H9 (cell line): ENCODE data around the gene HEG1. TPM values are rescaled to one million over a fixed set of nuclear protein-coding genes. Genes with fewer than 3 reads are reported as not detected.

Experiments
- DNase-seq: peaks from one replicate; pipeline ENCODE4 v3.0.0-alpha.2; 2017
- H2AFZ ChIP-seq: one replicate; pipeline ENCODE4 v1.6.1; 2013; ENCODE audit warnings: mild to moderate bottlenecking, low read length, control low read depth, moderate library complexity
- H2AK5ac ChIP-seq: 2 replicates; pipeline ENCODE4 v1.6.1; 2013; ENCODE audit warnings: low read length, control low read depth, mixed read lengths; ENCODE audit not compliant: insufficient read length
- H2BK120ac ChIP-seq: one replicate; pipeline ENCODE4 v1.6.1; 2013; ENCODE audit warnings: low read depth, mild to moderate bottlenecking, low read length, control low read depth, inconsistent platforms; ENCODE audit not compliant: poor library complexity, severe bottlenecking
- H2BK12ac ChIP-seq: 2 replicates; pipeline ENCODE4 v1.6.1; 2013; ENCODE audit warnings: low read length, control low read depth, mixed read lengths, low read depth; ENCODE audit not compliant: insufficient read length
- H2BK15ac ChIP-seq: 2 replicates; pipeline ENCODE4 v1.6.1; 2013; ENCODE audit warnings: low read depth, low read length, control low read depth
- H2BK20ac ChIP-seq: one replicate; pipeline ENCODE4 v1.6.1; 2013; ENCODE audit warnings: low read depth, mild to moderate bottlenecking, low read length, control low read depth, inconsistent platforms; ENCODE audit not compliant: poor library complexity, severe bottlenecking
- H2BK5ac ChIP-seq: 2 replicates; pipeline ENCODE4 v1.6.1; 2013; ENCODE audit warnings: low read length, control low read depth, mixed read lengths; ENCODE audit not compliant: insufficient read length
- H3K14ac ChIP-seq: 2 replicates; pipeline ENCODE4 v1.6.1; 2013; ENCODE audit warnings: low read length, control low read depth; ENCODE audit not compliant: insufficient read depth
- H3K18ac ChIP-seq: 2 replicates; pipeline ENCODE4 v1.6.1; 2013; ENCODE audit warnings: low read depth, mild to moderate bottlenecking, mixed read lengths, low read length, control low read depth; ENCODE audit not compliant: insufficient read length
- H3K23ac ChIP-seq: 2 replicates; pipeline ENCODE4 v1.6.1; 2013; ENCODE audit warnings: low read length, control low read depth, mixed read lengths, low read depth; ENCODE audit not compliant: insufficient read length
- H3K23me2 ChIP-seq: 2 replicates; pipeline ENCODE4 v1.6.1; 2013; ENCODE audit warnings: low read depth, mild to moderate bottlenecking, mixed read lengths, low read length, control low read depth; ENCODE audit not compliant: insufficient read length, poor library complexity, severe bottlenecking
- H3K27ac ChIP-seq: 2 replicates; pipeline ENCODE4 v1.5.1; 2013; ENCODE audit warnings: low read length, control low read depth, mixed read lengths, low read depth; ENCODE audit not compliant: insufficient read length
- H3K27me3 ChIP-seq: 2 replicates; pipeline ENCODE4 v1.6.1; 2013; ENCODE audit warnings: low read length, control low read depth, inconsistent platforms; ENCODE audit not compliant: insufficient read depth
- H3K4ac ChIP-seq: 2 replicates; pipeline ENCODE4 v1.6.1; 2013; ENCODE audit warnings: low read depth, mild to moderate bottlenecking, control low read depth, inconsistent platforms, low read length, moderate library complexity
- H3K4me1 ChIP-seq: 2 replicates; pipeline ENCODE4 v1.6.1; 2013; ENCODE audit warnings: low read length, control low read depth, inconsistent platforms; ENCODE audit not compliant: insufficient read depth
- H3K4me2 ChIP-seq: 2 replicates; pipeline ENCODE4 v1.6.1; 2013; ENCODE audit warnings: low read length, control low read depth, mixed read lengths; ENCODE audit not compliant: insufficient read length, insufficient read depth
- H3K56ac ChIP-seq: 2 replicates; pipeline ENCODE4 v1.6.1; 2013; ENCODE audit warnings: low read depth, mild to moderate bottlenecking, mixed read lengths, low read length, control low read depth; ENCODE audit not compliant: insufficient read length
- H3K79me1 ChIP-seq: 2 replicates; pipeline ENCODE4 v1.6.1; 2013; ENCODE audit warnings: low read depth, mild to moderate bottlenecking, moderate library complexity, low read length, control low read depth, inconsistent platforms; ENCODE audit not compliant: insufficient read depth, poor library complexity, severe bottlenecking
- H3K79me2 ChIP-seq: 2 replicates; pipeline ENCODE4 v1.6.1; 2013; ENCODE audit warnings: low read length, control low read depth, inconsistent platforms; ENCODE audit not compliant: insufficient read depth
- H3K9ac ChIP-seq: 2 replicates; pipeline ENCODE4 v1.6.1; 2013; ENCODE audit warnings: low read length, control low read depth, mixed read lengths; ENCODE audit not compliant: insufficient read length; ENCODE audit errors: extremely low read depth
- H3K9me3 ChIP-seq: one replicate; pipeline ENCODE4 v1.6.1; 2013; ENCODE audit warnings: low read depth, low read length, inconsistent platforms; ENCODE audit not compliant: control insufficient read depth
- H3T11ph ChIP-seq: one replicate; pipeline ENCODE4 v1.6.1; 2013; ENCODE audit warnings: mild to moderate bottlenecking, low read length, control low read depth, inconsistent platforms
- H4K20me1 ChIP-seq: one replicate; pipeline ENCODE4 v1.6.1; 2013; ENCODE audit not compliant: control insufficient read depth, insufficient read length, insufficient read depth
- H4K5ac ChIP-seq: 2 replicates; pipeline ENCODE4 v1.6.1; 2013; ENCODE audit warnings: low read depth, mild to moderate bottlenecking, mixed read lengths, low read length, control low read depth; ENCODE audit not compliant: insufficient read length
- H4K8ac ChIP-seq: replicated peaks from 2 replicates; pipeline ENCODE4 v1.6.1; 2013; ENCODE audit warnings: low read length, control low read depth, mixed read lengths, low read depth; ENCODE audit not compliant: insufficient read length
- H4K91ac ChIP-seq: 2 replicates; pipeline ENCODE4 v1.6.1; 2013; ENCODE audit warnings: low read depth, mild to moderate bottlenecking, moderate library complexity, mixed read lengths, low read length, control low read depth; ENCODE audit not compliant: insufficient read length
- H3K27ac Mint-ChIP-seq, 3 experiments: 2 replicates in 2 of 3; 3 replicates in 1 of 3; pipeline ENCODE4 v1.8.0; 2020 to 2021; ENCODE audit warnings: mixed read lengths in 3 of 3, mild to moderate bottlenecking in 1 of 3, moderate library complexity in 1 of 3
- H3K27me3 Mint-ChIP-seq: 2 replicates; pipeline ENCODE4 v1.8.0; 2021; ENCODE audit warnings: low read depth, mild to moderate bottlenecking, moderate library complexity, mixed read lengths
- H3K36me3 Mint-ChIP-seq, 3 experiments: 2 replicates in 2 of 3; 3 replicates in 1 of 3; pipeline ENCODE4 v1.8.0; 2020 to 2021; ENCODE audit warnings: low read depth in 3 of 3, mixed read lengths in 3 of 3; ENCODE audit not compliant: insufficient read depth in 1 of 3
- H3K4me1 Mint-ChIP-seq, 2 experiments: 2 replicates each; pipeline ENCODE4 v1.8.0; 2020; ENCODE audit warnings: mixed read lengths in 2 of 2
- H3K4me3 Mint-ChIP-seq, 2 experiments: 2 replicates in 1 of 2; 3 replicates in 1 of 2; pipeline ENCODE4 v1.8.0; 2020 to 2021; ENCODE audit warnings: mild to moderate bottlenecking in 2 of 2, mixed read lengths in 2 of 2, moderate library complexity in 1 of 2
- H3K9me3 Mint-ChIP-seq, 2 experiments: 2 replicates in 1 of 2; 3 replicates in 1 of 2; pipeline ENCODE4 v1.8.0; 2020; ENCODE audit warnings: mild to moderate bottlenecking in 2 of 2, mixed read lengths in 2 of 2, moderate library complexity in 1 of 2
- WGBS: extraction: QIAGEN DNeasy Blood & Tissue Kit; methylation state at CpG from one replicate; pipeline ENCODE4 v1.1.7; 2013; ENCODE audit warnings: missing lambda C conversion rate, low lambda C conversion rate, mixed read lengths; ENCODE audit not compliant: insufficient read length; ENCODE audit errors: extremely low coverage; 5-methylcytosine and 5-hydroxymethylcytosine counted together
- total RNA-seq: library from RNA; stranded (reverse); gene quantifications from 2 replicates; pipeline ENCODE4 v1.2.1, GENCODE V29; 2021
- TF ChIP-seq, protein P1 (sequence below): fragments of 200-600 bp; sonication (generic); conservative IDR thresholded peaks from 3 replicates; pipeline ENCODE4 v1.8.0; 2021; ENCODE audit warnings: antibody characterized with exemption, mild to moderate bottlenecking

The HEG1 gene
- total RNA-seq, 1 experiment from 2014 or later: 10.3 TPM

DNA sequence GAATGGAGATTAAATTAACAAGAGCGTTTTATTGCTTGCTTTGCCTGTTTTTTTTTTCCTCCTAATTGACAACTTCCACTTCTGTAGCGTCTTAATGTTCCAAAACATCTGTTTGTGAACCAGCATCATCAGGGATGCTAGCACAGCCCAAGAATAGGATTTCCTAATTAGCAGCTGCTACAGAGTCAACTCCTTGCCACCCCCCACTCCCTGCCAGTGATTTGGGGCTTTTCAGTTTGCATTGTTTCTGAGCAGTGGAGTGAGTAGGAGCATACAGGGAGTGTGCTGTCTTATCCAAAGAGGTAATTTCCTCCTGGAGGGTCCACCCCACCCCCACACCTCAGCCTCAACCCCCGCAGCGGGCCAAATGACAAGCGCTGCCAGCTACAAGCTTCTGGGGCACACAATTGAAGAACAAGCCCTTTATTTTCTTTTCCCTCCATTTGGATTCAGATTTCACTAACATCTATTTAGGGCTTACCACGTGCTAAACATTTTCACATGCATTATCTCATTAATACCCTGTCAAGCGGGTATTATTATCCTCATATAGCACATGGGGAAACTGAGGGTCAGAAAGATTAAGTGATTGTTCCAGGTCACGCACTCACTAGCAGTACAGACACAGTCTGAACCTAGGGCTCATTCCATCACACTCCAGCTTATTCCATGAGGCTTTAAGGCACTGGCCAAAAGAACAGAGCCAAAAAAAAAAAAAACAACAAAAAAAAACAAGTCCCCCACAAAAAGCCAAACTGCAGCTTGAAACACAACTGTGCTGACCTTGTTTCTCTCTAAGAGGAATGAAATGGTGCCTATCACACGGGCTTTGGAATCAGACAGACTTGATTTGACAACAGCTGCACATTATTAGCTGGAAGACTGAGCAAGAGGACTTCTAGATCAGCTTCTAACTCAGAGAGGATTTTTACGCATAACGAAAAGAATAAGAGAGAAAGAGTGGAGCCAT lies 16.4 kb downstream of the HEG1 start:
- H3K9me3 ChIP-seq: no peaks in the 10 kb centered on the region
- no peak overlapping the region for H2BK12ac ChIP-seq
- peak overlapping the region in 1 of 3 experiments; percentile 30; a peak in 1 of 7 replicates for H3K27ac Mint-ChIP-seq
- no peaks in the 10 kb centered on the region; the same call in 1 of the 2 replicates for H3K27me3 Mint-ChIP-seq
- no peak overlapping the region for H3K4me2 ChIP-seq
- no peak overlapping the region for H3K27ac ChIP-seq
- no peak overlapping the region for H3K56ac ChIP-seq
- H2BK120ac ChIP-seq: no peak overlapping the region
- H3K4me1 Mint-ChIP-seq: peaks cover 26 to 38% of the 10 kb centered on the region in 2 experiments
- no peak overlapping the region for H4K8ac ChIP-seq
- no peaks in the 10 kb centered on the region for H4K20me1 ChIP-seq
- no peak overlapping the region; a peak in 1 of 5 replicates for H3K4me3 Mint-ChIP-seq
- no peak overlapping the region for H2BK15ac ChIP-seq
- no peak overlapping the region for H3K23ac ChIP-seq
- H3K79me1 ChIP-seq: no peaks in the 10 kb centered on the region
- H2BK20ac ChIP-seq: no peak overlapping the region
- no peak overlapping the region for H2BK5ac ChIP-seq
- H3K79me2 ChIP-seq: no peaks in the 10 kb centered on the region; the same call in 1 of the 2 replicates
- DNase-seq: no peak
- H3T11ph ChIP-seq: no peak overlapping the region
- peaks cover 6 to 13% (median 12%) of the 10 kb centered on the region in 3 experiments for H3K36me3 Mint-ChIP-seq
- TF ChIP-seq, protein P1, sequence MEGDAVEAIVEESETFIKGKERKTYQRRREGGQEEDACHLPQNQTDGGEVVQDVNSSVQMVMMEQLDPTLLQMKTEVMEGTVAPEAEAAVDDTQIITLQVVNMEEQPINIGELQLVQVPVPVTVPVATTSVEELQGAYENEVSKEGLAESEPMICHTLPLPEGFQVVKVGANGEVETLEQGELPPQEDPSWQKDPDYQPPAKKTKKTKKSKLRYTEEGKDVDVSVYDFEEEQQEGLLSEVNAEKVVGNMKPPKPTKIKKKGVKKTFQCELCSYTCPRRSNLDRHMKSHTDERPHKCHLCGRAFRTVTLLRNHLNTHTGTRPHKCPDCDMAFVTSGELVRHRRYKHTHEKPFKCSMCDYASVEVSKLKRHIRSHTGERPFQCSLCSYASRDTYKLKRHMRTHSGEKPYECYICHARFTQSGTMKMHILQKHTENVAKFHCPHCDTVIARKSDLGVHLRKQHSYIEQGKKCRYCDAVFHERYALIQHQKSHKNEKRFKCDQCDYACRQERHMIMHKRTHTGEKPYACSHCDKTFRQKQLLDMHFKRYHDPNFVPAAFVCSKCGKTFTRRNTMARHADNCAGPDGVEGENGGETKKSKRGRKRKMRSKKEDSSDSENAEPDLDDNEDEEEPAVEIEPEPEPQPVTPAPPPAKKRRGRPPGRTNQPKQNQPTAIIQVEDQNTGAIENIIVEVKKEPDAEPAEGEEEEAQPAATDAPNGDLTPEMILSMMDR: no peak
- H3K9ac ChIP-seq: no peak overlapping the region
- no peak overlapping the region for H4K91ac ChIP-seq
- WGBS: no CpG with 5 or more reads among the region's 11 CpGs
- H3K14ac ChIP-seq: no peak overlapping the region; the same call in 1 of the 2 replicates
- no peak overlapping the region for H4K5ac ChIP-seq
- no peaks in the 10 kb centered on the region for H3K23me2 ChIP-seq
- H3K4ac ChIP-seq: no peak overlapping the region
- H2AK5ac ChIP-seq: no peak overlapping the region
- no peak overlapping the region for H3K18ac ChIP-seq
- peaks cover 9 to 15% of the 10 kb centered on the region in 2 experiments for H3K9me3 Mint-ChIP-seq
- H2AFZ ChIP-seq: no peak overlapping the region
- no peaks in the 10 kb centered on the region for H3K27me3 ChIP-seq
- H3K4me1 ChIP-seq: peaks cover 4% of the 10 kb centered on the region; the same call in 1 of the 2 replicates
